A673 (cell line): ENCODE results near the gene PADI1.

Source experiments
- EZH2 ChIP-seq: fragments of 200-600 bp; sonication (generic); IDR thresholded peaks from 2 replicates; pipeline ENCODE4 v1.6.1; 2017; ENCODE audit warnings: borderline replicate concordance, low read depth, mild to moderate bottlenecking, mixed read lengths, antibody characterized with exemption, low read length; ENCODE audit not compliant: poor library complexity, severe bottlenecking
- TF ChIP-seq, protein P1 (sequence below): fragments of 300-800, 200-600 bp; sonication (generic); conservative IDR thresholded peaks from 2 replicates; pipeline ENCODE4 v1.5.1; 2017; ENCODE audit warnings: low read depth, mild to moderate bottlenecking, antibody characterized with exemption, low read length, moderate library complexity, mixed read lengths

DNA sequence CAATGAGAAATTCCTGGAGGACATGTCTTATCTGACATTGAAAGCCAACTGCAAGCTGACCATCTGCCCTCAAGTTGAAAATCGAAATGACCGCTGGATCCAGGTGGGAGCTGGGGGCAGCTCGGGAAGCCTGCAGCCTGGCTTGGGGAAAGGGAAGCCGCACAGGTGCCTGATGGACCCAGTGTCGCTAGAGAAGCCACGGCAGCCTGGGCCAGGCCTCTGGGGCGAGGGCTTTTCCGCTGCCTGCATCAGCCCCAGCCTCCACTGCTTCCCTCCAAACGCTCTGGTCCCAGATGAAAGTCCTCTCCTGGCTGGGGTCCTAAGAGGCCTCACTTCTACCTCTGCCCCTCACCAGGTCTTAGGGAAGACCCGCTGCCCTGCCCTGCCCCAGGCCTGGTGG lies 25.2 kb downstream of the PADI1 start:
- TF ChIP-seq, protein P1, sequence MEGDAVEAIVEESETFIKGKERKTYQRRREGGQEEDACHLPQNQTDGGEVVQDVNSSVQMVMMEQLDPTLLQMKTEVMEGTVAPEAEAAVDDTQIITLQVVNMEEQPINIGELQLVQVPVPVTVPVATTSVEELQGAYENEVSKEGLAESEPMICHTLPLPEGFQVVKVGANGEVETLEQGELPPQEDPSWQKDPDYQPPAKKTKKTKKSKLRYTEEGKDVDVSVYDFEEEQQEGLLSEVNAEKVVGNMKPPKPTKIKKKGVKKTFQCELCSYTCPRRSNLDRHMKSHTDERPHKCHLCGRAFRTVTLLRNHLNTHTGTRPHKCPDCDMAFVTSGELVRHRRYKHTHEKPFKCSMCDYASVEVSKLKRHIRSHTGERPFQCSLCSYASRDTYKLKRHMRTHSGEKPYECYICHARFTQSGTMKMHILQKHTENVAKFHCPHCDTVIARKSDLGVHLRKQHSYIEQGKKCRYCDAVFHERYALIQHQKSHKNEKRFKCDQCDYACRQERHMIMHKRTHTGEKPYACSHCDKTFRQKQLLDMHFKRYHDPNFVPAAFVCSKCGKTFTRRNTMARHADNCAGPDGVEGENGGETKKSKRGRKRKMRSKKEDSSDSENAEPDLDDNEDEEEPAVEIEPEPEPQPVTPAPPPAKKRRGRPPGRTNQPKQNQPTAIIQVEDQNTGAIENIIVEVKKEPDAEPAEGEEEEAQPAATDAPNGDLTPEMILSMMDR: no peak
- TF ChIP-seq EZH2: no peak
